GM12878 (cell line): ENCODE results near the gene SEC16B.

ENCODE experiments used
- BACH1 ChIP-seq: fragments of 450-650 bp; IDR thresholded peaks from 2 replicates; pipeline ENCODE4 v1.6.1; 2017; ENCODE audit warnings: mild to moderate bottlenecking, borderline replicate concordance
- BCLAF1 ChIP-seq: fragments of 450-650 bp; IDR thresholded peaks from 2 replicates; pipeline ENCODE4 v1.6.1; 2017; ENCODE audit warnings: antibody characterized with exemption, mild to moderate bottlenecking, moderate library complexity
- CTCF ChIP-seq, 3 experiments: IDR thresholded peaks in 2 of 3; conservative IDR thresholded peaks in 1 of 3; 2 replicates each; pipeline ENCODE4 v1.5.1; 2011; ENCODE audit warnings: low read depth in 3 of 3, low read length in 3 of 3, mild to moderate bottlenecking in 3 of 3, control low read depth in 2 of 3, moderate library complexity in 2 of 3, inconsistent platforms in 1 of 3, mixed read lengths in 1 of 3; ENCODE audit not compliant: control insufficient read depth in 2 of 3, insufficient read depth in 1 of 3; ENCODE audit errors: extremely low read depth in 1 of 3
- DPF2 ChIP-seq: fragments of 450-650 bp; IDR thresholded peaks from 2 replicates; pipeline ENCODE4 v1.6.1; 2017; ENCODE audit warnings: mild to moderate bottlenecking
- EP300 ChIP-seq, 2 experiments: fragments of 150-350 bp in 1 of 2; IDR thresholded peaks; 2 replicates each; pipeline ENCODE4 v1.6.1; 2011 to 2012; ENCODE audit warnings: low read depth in 2 of 2, low read length in 2 of 2, borderline replicate concordance in 1 of 2, improper control_type of control experiment in 1 of 2, inconsistent platforms in 1 of 2; ENCODE audit not compliant: control insufficient read depth in 1 of 2
- EZH2 ChIP-seq: IDR thresholded peaks from 2 replicates; pipeline ENCODE4 v1.6.1; 2012; ENCODE audit warnings: low read depth, mild to moderate bottlenecking, control low read depth, inconsistent platforms, low read length, borderline replicate concordance; ENCODE audit not compliant: control insufficient read depth
- HDGF ChIP-seq: fragments of 450-650 bp; IDR thresholded peaks from 2 replicates; pipeline ENCODE4 v1.6.1; 2016; ENCODE audit warnings: antibody characterized with exemption
- MAX ChIP-seq: IDR thresholded peaks from 2 replicates; pipeline ENCODE4 v1.6.1; 2012; ENCODE audit warnings: low read depth, low read length, improper control_type of control experiment
- MYB ChIP-seq: fragments of 150-350 bp; IDR thresholded peaks from 2 replicates; pipeline ENCODE4 v1.6.1; 2014; ENCODE audit warnings: mild to moderate bottlenecking, low read depth, low read length, borderline replicate concordance
- POLR2AphosphoS5 ChIP-seq: IDR thresholded peaks from 2 replicates; pipeline ENCODE4 v1.6.1; 2011; ENCODE audit warnings: mild to moderate bottlenecking, low read length, inconsistent platforms
- POU2F2 ChIP-seq: IDR thresholded peaks from 3 replicates; pipeline ENCODE4 v1.6.1; 2011; ENCODE audit warnings: low read depth, mild to moderate bottlenecking, low read length, borderline replicate concordance
- RAD21 ChIP-seq: IDR thresholded peaks from 2 replicates; pipeline ENCODE4 v1.6.1; 2011; ENCODE audit warnings: mild to moderate bottlenecking, low read depth, low read length, moderate library complexity; ENCODE audit not compliant: insufficient read depth
- ZBED1 ChIP-seq: IDR thresholded peaks from 2 replicates; pipeline ENCODE4 v1.6.1; 2016; ENCODE audit warnings: borderline replicate concordance
- TF ChIP-seq, protein P1 (sequence below): IDR thresholded peaks from 2 replicates; pipeline ENCODE4 v1.6.1; 2012; ENCODE audit warnings: mild to moderate bottlenecking, low read depth, low read length

DNA sequence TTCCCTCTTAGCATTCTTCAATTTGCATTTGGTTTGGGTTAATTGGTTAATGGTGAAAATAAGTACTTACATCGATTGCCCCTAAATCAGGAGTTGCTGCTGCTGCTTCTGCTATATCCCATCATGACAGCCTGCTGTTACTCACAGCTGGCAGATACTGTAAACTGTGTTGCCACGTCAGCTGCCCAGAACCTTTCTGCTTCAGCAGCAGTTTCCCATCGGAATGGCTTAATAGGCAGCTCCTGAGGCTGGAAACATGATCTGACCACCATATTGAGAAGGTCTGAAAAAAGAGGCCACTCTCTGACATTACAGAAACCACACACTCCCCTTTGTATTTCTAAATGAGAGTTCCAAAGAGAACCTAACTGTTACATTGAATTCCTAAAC, 14.3 kb upstream of the SEC16B start:
- no peak for TF ChIP-seq CTCF (IDR thresholded peaks at IDR 0.05 in 2 of 3, conservative IDR thresholded peaks at IDR 0.05 in 1 of 3; ENCODE audit: control insufficient read depth in 2 of 3, extremely low read depth in 1 of 3, insufficient read depth in 1 of 3, low read depth in 3 of 3, low read length in 3 of 3)
- no peak for TF ChIP-seq MAX
- TF ChIP-seq EP300 (IDR thresholded peaks at IDR 0.05; ENCODE audit: borderline replicate concordance in 1 of 2, control insufficient read depth in 1 of 2, low read depth in 2 of 2, low read length in 2 of 2): no peak
- no peak for TF ChIP-seq DPF2
- no peak for TF ChIP-seq POU2F2
- no peak for TF ChIP-seq ZBED1
- no peak for TF ChIP-seq POLR2AphosphoS5
- TF ChIP-seq EZH2: no peak
- no peak for TF ChIP-seq BCLAF1
- no peak for TF ChIP-seq HDGF
- TF ChIP-seq MYB: no peak
- no peak for TF ChIP-seq BACH1
- TF ChIP-seq RAD21: no peak
- TF ChIP-seq, protein P1, sequence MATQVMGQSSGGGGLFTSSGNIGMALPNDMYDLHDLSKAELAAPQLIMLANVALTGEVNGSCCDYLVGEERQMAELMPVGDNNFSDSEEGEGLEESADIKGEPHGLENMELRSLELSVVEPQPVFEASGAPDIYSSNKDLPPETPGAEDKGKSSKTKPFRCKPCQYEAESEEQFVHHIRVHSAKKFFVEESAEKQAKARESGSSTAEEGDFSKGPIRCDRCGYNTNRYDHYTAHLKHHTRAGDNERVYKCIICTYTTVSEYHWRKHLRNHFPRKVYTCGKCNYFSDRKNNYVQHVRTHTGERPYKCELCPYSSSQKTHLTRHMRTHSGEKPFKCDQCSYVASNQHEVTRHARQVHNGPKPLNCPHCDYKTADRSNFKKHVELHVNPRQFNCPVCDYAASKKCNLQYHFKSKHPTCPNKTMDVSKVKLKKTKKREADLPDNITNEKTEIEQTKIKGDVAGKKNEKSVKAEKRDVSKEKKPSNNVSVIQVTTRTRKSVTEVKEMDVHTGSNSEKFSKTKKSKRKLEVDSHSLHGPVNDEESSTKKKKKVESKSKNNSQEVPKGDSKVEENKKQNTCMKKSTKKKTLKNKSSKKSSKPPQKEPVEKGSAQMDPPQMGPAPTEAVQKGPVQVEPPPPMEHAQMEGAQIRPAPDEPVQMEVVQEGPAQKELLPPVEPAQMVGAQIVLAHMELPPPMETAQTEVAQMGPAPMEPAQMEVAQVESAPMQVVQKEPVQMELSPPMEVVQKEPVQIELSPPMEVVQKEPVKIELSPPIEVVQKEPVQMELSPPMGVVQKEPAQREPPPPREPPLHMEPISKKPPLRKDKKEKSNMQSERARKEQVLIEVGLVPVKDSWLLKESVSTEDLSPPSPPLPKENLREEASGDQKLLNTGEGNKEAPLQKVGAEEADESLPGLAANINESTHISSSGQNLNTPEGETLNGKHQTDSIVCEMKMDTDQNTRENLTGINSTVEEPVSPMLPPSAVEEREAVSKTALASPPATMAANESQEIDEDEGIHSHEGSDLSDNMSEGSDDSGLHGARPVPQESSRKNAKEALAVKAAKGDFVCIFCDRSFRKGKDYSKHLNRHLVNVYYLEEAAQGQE: no peak
